ENCODE measurements around the gene HTR3A.

HTR3A gene

GRCh38 chr11:114033572-114033971 lies 58.7 kb downstream of the HTR3A start:
- Histone ChIP-seq H3K27me3 (ENCODE audit: insufficient read depth, poor library complexity, severe bottlenecking) (peaks cover 3% of the 10 kb centered on the region), H3K4me1 (ENCODE audit: insufficient read depth, poor library complexity, severe bottlenecking) (peaks cover 3% of the 10 kb centered on the region), H3K4me3 (ENCODE audit: severe bottlenecking) (no peak overlapping the region), H3K9me3 (ENCODE audit: severe bottlenecking) (no peaks in the 10 kb centered on the region), H3K27ac (ENCODE audit: poor library complexity, severe bottlenecking) (no peak overlapping the region), H3K36me3 (ENCODE audit: low read depth) (no peaks in the 10 kb centered on the region)
- ATAC-seq (ENCODE audit: low read depth) (no peak), DNase-seq (ENCODE audit: low spot score) (no peak)
- TF ChIP-seq, protein P1, sequence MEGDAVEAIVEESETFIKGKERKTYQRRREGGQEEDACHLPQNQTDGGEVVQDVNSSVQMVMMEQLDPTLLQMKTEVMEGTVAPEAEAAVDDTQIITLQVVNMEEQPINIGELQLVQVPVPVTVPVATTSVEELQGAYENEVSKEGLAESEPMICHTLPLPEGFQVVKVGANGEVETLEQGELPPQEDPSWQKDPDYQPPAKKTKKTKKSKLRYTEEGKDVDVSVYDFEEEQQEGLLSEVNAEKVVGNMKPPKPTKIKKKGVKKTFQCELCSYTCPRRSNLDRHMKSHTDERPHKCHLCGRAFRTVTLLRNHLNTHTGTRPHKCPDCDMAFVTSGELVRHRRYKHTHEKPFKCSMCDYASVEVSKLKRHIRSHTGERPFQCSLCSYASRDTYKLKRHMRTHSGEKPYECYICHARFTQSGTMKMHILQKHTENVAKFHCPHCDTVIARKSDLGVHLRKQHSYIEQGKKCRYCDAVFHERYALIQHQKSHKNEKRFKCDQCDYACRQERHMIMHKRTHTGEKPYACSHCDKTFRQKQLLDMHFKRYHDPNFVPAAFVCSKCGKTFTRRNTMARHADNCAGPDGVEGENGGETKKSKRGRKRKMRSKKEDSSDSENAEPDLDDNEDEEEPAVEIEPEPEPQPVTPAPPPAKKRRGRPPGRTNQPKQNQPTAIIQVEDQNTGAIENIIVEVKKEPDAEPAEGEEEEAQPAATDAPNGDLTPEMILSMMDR (IDR thresholded peaks at IDR 0.05; ENCODE audit: poor library complexity, severe bottlenecking), result no peak

- Histone ChIP-seq H3K27me3 (ENCODE audit: insufficient read depth, poor library complexity, severe bottlenecking) (no peaks in the 10 kb centered on the region), H3K4me3 (ENCODE audit: severe bottlenecking) (no peak overlapping the region), H3K9me3 (ENCODE audit: severe bottlenecking) (no peaks in the 10 kb centered on the region), H3K36me3 (ENCODE audit: low read depth) (no peaks in the 10 kb centered on the region), H3K4me1 (ENCODE audit: insufficient read depth, poor library complexity, severe bottlenecking) (peaks cover 3% of the 10 kb centered on the region), H3K27ac (ENCODE audit: poor library complexity, severe bottlenecking) (no peak overlapping the region)
- DNase-seq (ENCODE audit: low spot score) (no peak), ATAC-seq (ENCODE audit: low read depth) (no peak)
- TF ChIP-seq, protein P1 (IDR thresholded peaks at IDR 0.05; ENCODE audit: poor library complexity, severe bottlenecking), result no peak
Observed at GRCh38 chr11:114034956-114035355, 60.0 kb downstream of the HTR3A start.

DNA sequence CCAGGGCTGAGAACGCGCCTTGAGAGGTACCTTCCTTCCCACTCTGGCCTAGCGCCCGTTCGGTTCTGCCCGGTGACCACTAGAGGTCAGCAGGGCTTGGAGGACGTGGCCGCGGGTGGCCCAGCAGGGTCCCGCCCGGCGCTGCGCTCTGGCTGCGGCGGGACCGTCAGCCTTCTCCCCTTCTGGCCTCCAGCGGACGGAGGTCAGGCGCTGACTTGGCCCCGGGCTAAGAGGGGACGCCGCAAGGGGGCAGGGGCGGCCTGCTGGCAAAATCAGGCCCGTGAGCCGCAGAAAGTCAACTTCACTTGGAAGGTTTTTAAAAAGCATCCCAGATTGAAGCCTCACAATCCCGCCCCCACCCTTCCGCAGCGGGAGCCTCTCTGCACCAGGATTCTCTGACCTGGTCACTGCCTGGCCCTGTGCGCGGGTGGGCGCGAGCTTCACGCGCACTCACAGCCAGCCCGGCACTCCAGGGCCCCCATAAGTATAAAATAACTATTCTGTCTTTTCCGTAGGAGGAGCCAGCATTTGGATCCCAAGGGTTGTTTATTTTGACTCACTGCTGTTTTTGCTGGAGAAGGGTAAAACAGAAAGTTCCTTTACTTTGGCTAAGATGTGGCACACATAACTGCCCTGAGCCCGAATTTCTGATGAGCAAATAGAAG lies 61.4 kb downstream of the HTR3A start:
- no peaks in the 10 kb centered on the region for H3K36me3 ChIP-seq (ENCODE audit: low read depth)
- H3K9me3 ChIP-seq (ENCODE audit: severe bottlenecking), result no peaks in the 10 kb centered on the region
- ATAC-seq (ENCODE audit: low read depth) (peak; percentile 89), DNase-seq (ENCODE audit: low spot score) (peak; percentile 79)
- peaks cover 9% of the 10 kb centered on the region for H3K4me1 ChIP-seq (ENCODE audit: insufficient read depth, poor library complexity, severe bottlenecking)
- no peaks in the 10 kb centered on the region for H3K27me3 ChIP-seq (ENCODE audit: insufficient read depth, poor library complexity, severe bottlenecking)
- peak overlapping the region; percentile 28 for H3K4me3 ChIP-seq (ENCODE audit: severe bottlenecking)
- TF ChIP-seq, protein P1 (IDR thresholded peaks at IDR 0.05; ENCODE audit: poor library complexity, severe bottlenecking), result peak; percentile 96
- H3K27ac ChIP-seq (ENCODE audit: poor library complexity, severe bottlenecking), result peak overlapping the region; percentile 9

GRCh38 chr11:114036958-114037357 lies 62.0 kb downstream of the HTR3A start:
- ATAC-seq (ENCODE audit: low read depth), result no peak
- no peak overlapping the region for H3K4me3 ChIP-seq (ENCODE audit: severe bottlenecking)

GRCh38 chr11:114039551-114039950 lies 64.6 kb downstream of the HTR3A start:
- no peak for ATAC-seq (ENCODE audit: low read depth)
- TF ChIP-seq, protein P1 (IDR thresholded peaks at IDR 0.05; ENCODE audit: poor library complexity, severe bottlenecking), result no peak

More at GRCh38 chr11:114036958-114037357, 62.0 kb downstream of the HTR3A start:
- H3K4me1 ChIP-seq (ENCODE audit: insufficient read depth, poor library complexity, severe bottlenecking), result peaks cover 9% of the 10 kb centered on the region
- H3K36me3 ChIP-seq (ENCODE audit: low read depth), result no peaks in the 10 kb centered on the region
- DNase-seq (ENCODE audit: low spot score), result no peak
- H3K27ac ChIP-seq (ENCODE audit: poor library complexity, severe bottlenecking), result peak overlapping the region; percentile 9
- TF ChIP-seq, protein P1 (IDR thresholded peaks at IDR 0.05; ENCODE audit: poor library complexity, severe bottlenecking), result no peak
- no peaks in the 10 kb centered on the region for H3K9me3 ChIP-seq (ENCODE audit: severe bottlenecking)
- H3K27me3 ChIP-seq (ENCODE audit: insufficient read depth, poor library complexity, severe bottlenecking), result no peaks in the 10 kb centered on the region

More at GRCh38 chr11:114039551-114039950, 64.6 kb downstream of the HTR3A start:
- H3K27me3 ChIP-seq (ENCODE audit: insufficient read depth, poor library complexity, severe bottlenecking), result no peaks in the 10 kb centered on the region
- H3K36me3 ChIP-seq (ENCODE audit: low read depth), result no peaks in the 10 kb centered on the region
- H3K4me3 ChIP-seq (ENCODE audit: severe bottlenecking), result no peak overlapping the region
- DNase-seq (ENCODE audit: low spot score), result no peak
- H3K9me3 ChIP-seq (ENCODE audit: severe bottlenecking), result no peaks in the 10 kb centered on the region
- no peak overlapping the region for H3K27ac ChIP-seq (ENCODE audit: poor library complexity, severe bottlenecking)
- peaks cover 9% of the 10 kb centered on the region for H3K4me1 ChIP-seq (ENCODE audit: insufficient read depth, poor library complexity, severe bottlenecking)

Data from RWPE2 (cell line).